ENCODE data around the gene HBG2.
"Not testable (repeated sequence)": the region's sequence is repeated elsewhere in the genome, so short reads cannot be mapped to it uniquely, and the experiment has no call there.

The HBG2 gene

DNA sequence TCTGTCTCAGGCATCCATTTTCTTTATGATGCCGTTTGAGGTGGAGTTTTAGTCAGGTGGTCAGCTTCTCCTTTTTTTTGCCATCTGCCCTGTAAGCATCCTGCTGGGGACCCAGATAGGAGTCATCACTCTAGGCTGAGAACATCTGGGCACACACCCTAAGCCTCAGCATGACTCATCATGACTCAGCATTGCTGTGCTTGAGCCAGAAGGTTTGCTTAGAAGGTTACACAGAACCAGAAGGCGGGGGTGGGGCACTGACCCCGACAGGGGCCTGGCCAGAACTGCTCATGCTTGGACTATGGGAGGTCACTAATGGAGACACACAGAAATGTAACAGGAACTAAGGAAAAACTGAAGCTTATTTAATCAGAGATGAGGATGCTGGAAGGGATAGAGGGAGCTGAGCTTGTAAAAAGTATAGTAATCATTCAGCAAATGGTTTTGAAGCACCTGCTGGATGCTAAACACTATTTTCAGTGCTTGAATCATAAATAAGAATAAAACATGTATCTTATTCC, 26.1 kb upstream of the HBG2 start:
- DNase-seq = no peak

DNA sequence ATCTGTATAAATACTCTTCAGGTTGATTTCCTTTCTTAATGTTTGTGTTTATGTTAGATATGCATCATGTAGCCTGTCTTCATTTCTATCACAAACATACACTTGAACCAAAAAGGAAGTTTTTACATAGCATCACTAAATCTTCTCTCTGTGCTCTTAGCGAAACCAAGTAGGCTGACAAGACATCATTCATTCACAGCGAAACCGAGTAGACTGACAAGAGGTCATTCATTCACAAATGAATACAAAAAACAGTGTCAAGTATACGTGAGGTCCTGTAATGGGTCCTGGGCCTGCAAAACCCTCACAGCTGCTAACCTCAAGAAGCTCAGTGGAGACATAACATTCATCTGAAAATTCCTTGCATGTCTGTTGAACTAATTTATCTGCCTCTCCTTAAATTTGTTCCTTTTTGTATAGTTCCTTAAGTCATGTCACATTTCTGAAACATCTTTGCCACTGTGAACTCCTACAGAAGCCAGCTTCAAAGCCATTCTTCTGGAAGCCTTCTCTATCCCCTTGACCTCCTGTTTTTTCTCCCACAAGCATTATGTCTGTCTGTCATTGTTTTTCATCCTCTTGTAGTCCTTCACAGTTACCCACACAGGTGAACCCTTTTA, 25.0 kb upstream of the HBG2 start:
- no peak for DNase-seq

DNA sequence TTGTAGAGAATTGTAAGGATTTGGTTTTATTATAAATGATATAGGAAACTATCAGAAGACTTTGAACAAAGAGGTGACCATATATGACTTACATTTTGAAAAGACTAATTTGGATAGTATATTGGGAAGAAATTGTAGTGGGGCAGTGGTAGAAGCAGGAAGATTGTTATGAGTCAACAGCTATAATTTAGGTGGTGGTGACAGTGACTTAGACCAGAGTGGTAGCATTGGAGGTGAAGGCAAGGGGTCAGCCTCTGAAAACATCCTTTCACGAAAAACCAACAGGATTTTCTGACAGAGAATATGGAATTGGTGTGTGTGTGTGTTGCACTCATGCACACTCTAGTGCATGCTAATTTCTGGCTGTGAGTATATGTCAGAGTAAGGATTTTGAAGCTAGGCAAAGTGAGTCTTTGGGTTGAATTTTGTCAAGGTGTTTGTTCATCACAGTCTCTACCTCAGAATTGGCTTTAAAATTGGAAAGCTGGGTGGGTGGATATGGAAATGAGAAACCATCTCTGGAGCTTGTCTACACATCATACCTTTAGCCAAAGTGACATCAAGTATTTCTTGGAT, 23.3 kb upstream of the HBG2 start:
- no peak for DNase-seq

GRCh38 chr11:5276697-5277096, 22.1 kb upstream of the HBG2 start:
- DNase-seq = no peak

GRCh38 chr11:5275369-5276110, 21.0 kb upstream of the HBG2 start:
- no peak for DNase-seq

DNA sequence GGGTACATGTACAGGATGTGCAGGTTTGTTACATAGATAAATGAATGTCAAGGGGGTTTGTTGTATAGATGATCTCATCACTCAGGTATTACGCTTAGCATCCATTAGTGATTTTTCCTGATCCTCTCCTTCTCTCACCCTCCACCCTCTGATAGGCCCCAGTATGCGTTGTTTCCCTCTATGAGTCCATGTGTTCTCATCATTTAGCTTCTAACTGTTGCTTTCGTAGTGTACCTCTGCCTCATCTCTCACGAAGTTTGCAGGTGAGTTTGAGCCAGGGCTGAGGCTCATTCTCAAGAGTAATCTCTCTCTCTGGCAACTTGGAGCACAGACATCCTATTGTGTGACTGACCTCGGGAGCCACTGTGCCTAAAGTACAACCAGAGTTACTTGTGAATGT, 19.8 kb upstream of the HBG2 start:
- no peak for DNase-seq

DNA sequence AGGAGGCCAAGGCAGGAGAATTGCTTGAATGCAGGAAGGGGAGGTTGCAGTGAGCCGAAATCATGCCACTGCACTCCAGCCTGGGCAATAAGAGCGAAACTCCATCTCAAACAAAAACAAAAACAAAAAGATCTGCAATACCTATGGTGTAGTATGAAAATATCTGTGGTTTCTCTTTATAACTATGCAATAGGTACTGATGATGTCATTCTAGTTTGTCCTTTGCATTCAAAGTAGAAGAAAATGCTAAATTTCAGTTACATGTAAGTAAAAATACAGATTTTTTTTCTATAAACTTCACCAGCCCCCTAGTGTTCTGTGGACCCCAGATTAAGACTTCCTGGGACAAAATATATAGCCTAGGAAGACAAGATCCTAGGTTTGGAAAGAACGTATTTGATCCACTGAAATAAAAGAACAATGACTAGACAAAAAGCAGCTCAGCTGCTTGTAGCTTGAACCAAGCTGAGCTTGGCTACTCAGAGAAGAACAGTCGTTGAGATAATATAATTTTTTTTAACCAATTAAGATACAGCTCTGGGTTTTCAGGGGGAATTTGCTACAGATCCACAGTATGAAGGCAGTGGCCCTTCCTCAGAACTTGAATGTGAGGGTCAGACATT, 17.9 kb upstream of the HBG2 start:
- no peak for DNase-seq

GRCh38 chr11:5269715-5270147, 15.2 kb upstream of the HBG2 start, which contains the start of gene HBE1:
Gene HBE1, minus strand, starts transcription at chr11:5269945. Its CDS starts 55 bp downstream, at chr11:5269890.
- no peak for DNase-seq

- no peak for DNase-seq
These were observed 12.5 kb upstream of the HBG2 start for GRCh38 chr11:5267033-5267563.

DNA sequence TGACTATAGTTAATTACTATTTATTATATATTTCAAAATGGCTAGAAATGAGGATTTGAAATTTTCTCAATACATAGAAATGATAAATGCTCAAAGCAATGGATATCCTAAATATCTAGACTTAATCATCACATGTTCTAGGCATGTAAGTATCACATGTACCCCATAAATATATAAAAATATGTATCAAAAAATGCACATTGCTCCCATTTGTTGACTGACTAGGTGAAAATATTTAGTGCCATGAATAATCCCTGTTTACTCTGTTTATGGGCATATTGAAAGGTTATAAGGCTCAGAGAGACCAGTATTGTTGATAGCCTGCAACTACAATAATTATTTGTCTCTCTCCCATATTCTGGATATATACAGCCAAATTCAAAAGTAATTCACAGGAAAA, 12.0 kb upstream of the HBG2 start:
- no peak for DNase-seq

DNA sequence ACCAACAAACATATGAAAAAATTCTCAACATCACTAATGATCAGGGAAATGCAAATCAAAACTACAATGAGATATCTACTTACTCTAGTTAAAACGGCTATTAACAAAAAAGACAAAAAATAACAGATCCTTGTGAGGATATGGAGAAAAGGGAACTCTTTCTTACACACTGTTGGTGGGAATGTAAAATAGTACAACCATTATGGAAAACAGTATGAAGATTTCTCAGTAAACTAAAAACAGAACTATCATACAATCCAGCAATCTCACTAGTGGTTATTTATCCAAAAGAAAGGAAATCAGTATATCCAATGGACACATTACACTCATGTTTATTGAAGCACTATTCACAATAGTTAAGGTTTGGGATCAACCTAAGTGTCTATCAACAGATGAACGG, 11.3 kb upstream of the HBG2 start:
- no peak for DNase-seq

DNA sequence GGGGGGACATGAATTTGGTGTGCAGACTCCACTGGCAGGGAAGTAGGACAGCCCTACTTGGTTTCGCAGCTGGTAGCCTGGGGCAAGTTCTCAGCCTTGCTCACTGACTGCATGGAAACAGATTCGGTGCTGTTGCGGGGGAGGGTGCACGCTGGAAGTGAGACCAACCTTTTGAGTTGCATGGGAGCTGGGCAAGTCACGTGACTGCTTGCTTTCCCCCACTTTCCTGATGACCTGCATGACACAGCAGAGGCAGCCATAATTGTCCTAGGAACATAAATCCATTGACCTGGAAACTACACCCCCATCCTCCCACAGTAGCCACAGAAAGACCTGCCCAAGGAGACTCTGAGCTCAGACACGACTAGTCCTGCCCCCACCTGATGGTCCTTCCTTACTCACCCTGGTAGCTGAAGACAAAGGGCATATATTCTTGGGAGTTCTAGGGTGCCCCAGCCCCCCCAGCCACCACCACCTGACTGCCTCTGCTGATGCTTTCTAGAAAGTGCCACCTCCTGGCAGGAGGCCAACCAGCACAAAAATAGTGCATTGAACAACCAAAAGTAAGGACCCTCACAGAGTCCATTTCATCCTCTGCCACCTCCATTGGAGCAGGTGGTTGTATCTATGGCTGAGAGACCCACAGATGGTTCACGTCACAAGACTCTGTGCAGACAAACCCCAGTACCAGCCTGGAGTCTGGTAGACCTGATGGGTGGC, 4.1 kb upstream of the HBG2 start:
- no peak for DNase-seq

DNA sequence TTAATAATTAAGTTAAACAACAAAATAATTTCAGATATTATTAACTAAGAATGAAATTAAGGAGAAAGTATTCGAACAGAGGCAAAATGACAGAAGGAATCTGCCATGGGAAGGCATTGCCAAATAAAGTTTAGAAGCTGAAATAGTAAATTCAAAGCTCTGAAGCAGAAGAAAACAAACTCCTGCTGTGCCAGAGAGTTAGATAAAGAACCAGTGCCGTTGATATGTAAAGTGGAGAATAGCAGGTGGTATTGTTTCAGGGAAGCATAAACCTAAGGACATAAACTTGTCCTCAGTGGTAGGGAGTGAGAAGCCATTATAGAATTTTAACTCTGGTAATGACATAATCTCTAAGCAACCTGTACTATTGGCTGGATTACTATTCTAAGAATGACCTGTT, 2.7 kb upstream of the HBG2 start:
- DNase-seq = no peak

- DNase-seq = not testable (repeated sequence)
These were observed 558 bp downstream of the HBG2 start for GRCh38 chr11:5254023-5254422.

GRCh38 chr11:5253440-5253839, 1.1 kb downstream of the HBG2 start:
- not testable (repeated sequence) for DNase-seq

DNA sequence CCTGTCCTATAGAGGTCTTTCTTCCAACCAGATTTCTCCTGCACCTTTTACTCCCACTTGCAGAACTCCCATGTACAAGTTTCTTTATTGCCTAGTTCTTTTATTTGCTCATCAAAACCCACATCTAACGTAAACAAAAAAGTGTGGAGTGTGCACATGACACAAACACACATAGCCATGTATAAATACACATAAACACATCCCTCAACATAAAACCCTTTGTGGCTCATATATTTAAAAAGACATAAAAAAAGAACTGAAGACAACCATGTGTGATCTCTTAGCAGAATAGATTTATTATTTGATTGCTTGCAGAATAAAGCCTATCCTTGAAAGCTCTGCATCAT, 1.7 kb downstream of the HBG2 start:
- DNase-seq = no peak

GRCh38 chr11:5252192-5252918, 2.2 kb downstream of the HBG2 start:
- DNase-seq = no peak

- DNase-seq = no peak
These were observed 2.8 kb downstream of the HBG2 start for GRCh38 chr11:5251746-5252145.

DNA sequence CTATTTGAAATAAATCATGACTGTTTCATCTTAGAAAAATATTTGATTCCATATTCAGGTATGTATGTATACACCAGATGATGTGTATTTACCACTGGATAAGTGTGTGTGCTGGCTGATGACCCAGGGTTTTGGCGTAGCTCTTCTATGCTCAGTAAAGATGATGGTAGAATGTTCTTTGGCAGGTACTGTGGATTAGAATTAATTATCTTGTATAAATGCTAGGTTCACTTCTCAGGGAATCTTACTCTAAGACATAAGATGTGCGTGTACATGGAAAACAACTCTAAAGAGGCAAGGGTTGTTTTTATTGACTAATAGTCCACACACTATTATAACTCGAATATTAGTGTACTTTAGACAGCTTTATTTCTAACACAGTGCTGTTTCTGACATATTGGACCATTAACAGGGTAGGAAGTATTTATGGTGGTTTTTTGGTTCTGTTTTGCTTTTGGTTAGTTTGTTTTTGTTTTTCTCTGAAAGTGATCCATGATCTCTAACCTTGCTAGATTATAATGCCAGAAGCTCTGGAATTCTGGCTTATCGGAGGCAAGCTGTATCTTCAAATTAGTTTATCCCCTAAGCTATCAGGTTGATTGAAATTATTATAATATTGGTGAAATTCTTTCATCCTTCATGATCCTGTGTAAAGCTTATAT, 3.9 kb downstream of the HBG2 start:
- no peak for DNase-seq

GRCh38 chr11:5249807-5250396, 4.7 kb downstream of the HBG2 start, which contains the start of gene HBG1:
Gene HBG1, minus strand, starts transcription at chr11:5249857. Its CDS starts 53 bp downstream, at chr11:5249804.
- DNase-seq = not testable (repeated sequence)

GRCh38 chr11:5248498-5248897, 6.1 kb downstream of the HBG2 start:
- not testable (repeated sequence) for DNase-seq
